ENCODE measurements around the gene ADAMTS12. TPM values are rescaled to one million over a fixed set of nuclear protein-coding genes. Genes with fewer than 3 reads are reported as not detected.
A peak's percentile ranks its signal among the peaks of the same experiment; 100 is the strongest.

ADAMTS12 gene
- total and polyA plus RNA-seq, 9 of the 15 experiments (the other 6 are each of a cell fraction or from before 2014, with no cell fraction given), result 0.11 TPM; not detected in 8

DNA sequence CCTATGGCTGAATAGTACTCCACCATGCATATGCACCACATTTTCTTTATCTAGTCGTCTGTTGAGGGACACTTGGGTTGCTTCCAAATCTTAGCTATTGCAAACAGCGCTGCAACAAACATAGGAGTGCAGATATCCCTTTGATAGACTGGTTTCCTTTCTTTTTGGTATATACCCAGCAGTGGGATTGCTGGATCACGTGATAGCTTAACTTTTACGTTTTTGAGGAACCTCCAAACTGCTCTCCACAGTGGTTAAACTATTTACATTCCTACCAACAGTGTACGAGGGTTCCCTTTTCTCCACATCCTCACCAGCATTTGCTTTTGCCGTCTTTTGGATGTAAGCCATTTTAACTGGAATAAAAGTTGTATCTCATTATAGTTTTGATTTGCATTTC is 308.5 kb downstream of the ADAMTS12 start (continued):
- TF ChIP-seq, protein P1, sequence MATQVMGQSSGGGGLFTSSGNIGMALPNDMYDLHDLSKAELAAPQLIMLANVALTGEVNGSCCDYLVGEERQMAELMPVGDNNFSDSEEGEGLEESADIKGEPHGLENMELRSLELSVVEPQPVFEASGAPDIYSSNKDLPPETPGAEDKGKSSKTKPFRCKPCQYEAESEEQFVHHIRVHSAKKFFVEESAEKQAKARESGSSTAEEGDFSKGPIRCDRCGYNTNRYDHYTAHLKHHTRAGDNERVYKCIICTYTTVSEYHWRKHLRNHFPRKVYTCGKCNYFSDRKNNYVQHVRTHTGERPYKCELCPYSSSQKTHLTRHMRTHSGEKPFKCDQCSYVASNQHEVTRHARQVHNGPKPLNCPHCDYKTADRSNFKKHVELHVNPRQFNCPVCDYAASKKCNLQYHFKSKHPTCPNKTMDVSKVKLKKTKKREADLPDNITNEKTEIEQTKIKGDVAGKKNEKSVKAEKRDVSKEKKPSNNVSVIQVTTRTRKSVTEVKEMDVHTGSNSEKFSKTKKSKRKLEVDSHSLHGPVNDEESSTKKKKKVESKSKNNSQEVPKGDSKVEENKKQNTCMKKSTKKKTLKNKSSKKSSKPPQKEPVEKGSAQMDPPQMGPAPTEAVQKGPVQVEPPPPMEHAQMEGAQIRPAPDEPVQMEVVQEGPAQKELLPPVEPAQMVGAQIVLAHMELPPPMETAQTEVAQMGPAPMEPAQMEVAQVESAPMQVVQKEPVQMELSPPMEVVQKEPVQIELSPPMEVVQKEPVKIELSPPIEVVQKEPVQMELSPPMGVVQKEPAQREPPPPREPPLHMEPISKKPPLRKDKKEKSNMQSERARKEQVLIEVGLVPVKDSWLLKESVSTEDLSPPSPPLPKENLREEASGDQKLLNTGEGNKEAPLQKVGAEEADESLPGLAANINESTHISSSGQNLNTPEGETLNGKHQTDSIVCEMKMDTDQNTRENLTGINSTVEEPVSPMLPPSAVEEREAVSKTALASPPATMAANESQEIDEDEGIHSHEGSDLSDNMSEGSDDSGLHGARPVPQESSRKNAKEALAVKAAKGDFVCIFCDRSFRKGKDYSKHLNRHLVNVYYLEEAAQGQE (IDR thresholded peaks at IDR 0.05; ENCODE audit: borderline replicate concordance), result 0 out of 2 replicates have a peak, but pooled peaks have one; percentile 3
- TF ChIP-seq, protein P1 (CRISPR knock-in tag; IDR thresholded peaks at IDR 0.05; ENCODE audit: low read depth), result no peak
- TF ChIP-seq, protein P2, sequence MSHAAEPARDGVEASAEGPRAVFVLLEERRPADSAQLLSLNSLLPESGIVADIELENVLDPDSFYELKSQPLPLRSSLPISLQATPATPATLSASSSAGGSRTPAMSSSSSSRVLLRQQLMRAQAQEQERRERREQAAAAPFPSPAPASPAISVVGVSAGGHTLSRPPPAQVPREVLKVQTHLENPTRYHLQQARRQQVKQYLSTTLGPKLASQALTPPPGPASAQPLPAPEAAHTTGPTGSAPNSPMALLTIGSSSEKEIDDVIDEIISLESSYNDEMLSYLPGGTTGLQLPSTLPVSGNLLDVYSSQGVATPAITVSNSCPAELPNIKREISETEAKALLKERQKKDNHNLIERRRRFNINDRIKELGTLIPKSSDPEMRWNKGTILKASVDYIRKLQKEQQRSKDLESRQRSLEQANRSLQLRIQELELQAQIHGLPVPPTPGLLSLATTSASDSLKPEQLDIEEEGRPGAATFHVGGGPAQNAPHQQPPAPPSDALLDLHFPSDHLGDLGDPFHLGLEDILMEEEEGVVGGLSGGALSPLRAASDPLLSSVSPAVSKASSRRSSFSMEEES (CRISPR knock-in tag; IDR thresholded peaks at IDR 0.05), result peak; percentile 91
- TF ChIP-seq TCF7 (IDR thresholded peaks at IDR 0.05; ENCODE audit: borderline replicate concordance) (no peak), EGR1 (conservative IDR thresholded peaks at IDR 0.05) (no peak), RAD51 (IDR thresholded peaks at IDR 0.05; ENCODE audit: borderline replicate concordance, low read depth) (peak; percentile 21; the same call in 1 of the 2 replicates), PRPF4 (IDR thresholded peaks at IDR 0.05; ENCODE audit: insufficient read depth, low read depth, low read length, poor library complexity, severe bottlenecking) (no peak), ZBTB1 (CRISPR knock-in tag; IDR thresholded peaks at IDR 0.05; ENCODE audit: borderline replicate concordance, low read depth) (no peak)
